Measurements from ENCODE around the gene FATE1. TPM values are rescaled to one million over a fixed set of nuclear protein-coding genes. Genes with fewer than 3 reads are reported as not detected.

FATE1 gene
- total RNA-seq, 1 experiment from 2014 or later: 0.45 TPM

GRCh38 chrX:151734446-151734845 is 18.6 kb downstream of the FATE1 start, which contains the start of gene CNGA2:
Gene CNGA2, plus strand, starts transcription at chrX:151734746. Its CDS starts 3,738 bp downstream, at chrX:151738484.
- Histone ChIP-seq H3K4me3 (ENCODE audit: low read depth, low read length, poor library complexity, severe bottlenecking) (no peak within 1 kb of the TSS), H3K27ac (ENCODE audit: low read depth, low read length, poor library complexity, severe bottlenecking) (no peak within 1 kb of the TSS), H3K27me3 (replicated peaks; ENCODE audit: insufficient read depth, low read depth, low read length, poor library complexity) (peaks cover 12% of the 10 kb centered on the region), H3K36me3 (ENCODE audit: insufficient read depth, low read length, poor library complexity, severe bottlenecking) (no peaks in the 10 kb centered on the region), H3K9me3 (ENCODE audit: low read depth, low read length, poor library complexity, severe bottlenecking) (no peaks in the 10 kb centered on the region), H3K4me1 (ENCODE audit: insufficient read depth, low read length, poor library complexity, severe bottlenecking) (no peaks in the 10 kb centered on the region)
- TF ChIP-seq CTCF (conservative IDR thresholded peaks at IDR 0.05; ENCODE audit: low read depth, low read length) (no peak), EZH2 (IDR thresholded peaks at IDR 0.05; ENCODE audit: borderline replicate concordance, low read depth, low read length, poor library complexity, severe bottlenecking) (no peak)
- no peak for DNase-seq (ENCODE audit: low spot score)
- ChIA-PET CTCF (no interaction called here), POLR2A (ENCODE audit: low non-redundant PET) (no interaction called here)
- BruUV-seq (replicated peaks): no TSS peak
- intact Hi-C loops (cut with micrococcal nuclease; ENCODE audit: unreplicated experiment): no loop called here

- intact Hi-C loops (cut with micrococcal nuclease; ENCODE audit: unreplicated experiment): no loop called here
- CTCF ChIA-PET: no interaction called here
- no peaks in the 10 kb centered on the region for H3K9me3 ChIP-seq (ENCODE audit: low read depth, low read length, poor library complexity, severe bottlenecking)
- H3K4me1 ChIP-seq (ENCODE audit: insufficient read depth, low read length, poor library complexity, severe bottlenecking): no peaks in the 10 kb centered on the region
- POLR2A ChIA-PET (ENCODE audit: low non-redundant PET): no interaction called here
- no peak overlapping the region for H3K27ac ChIP-seq (ENCODE audit: low read depth, low read length, poor library complexity, severe bottlenecking)
- H3K4me3 ChIP-seq (ENCODE audit: low read depth, low read length, poor library complexity, severe bottlenecking): no peak overlapping the region
- peaks cover 12% of the 10 kb centered on the region for H3K27me3 ChIP-seq (replicated peaks; ENCODE audit: insufficient read depth, low read depth, low read length, poor library complexity)
- no TSS peak for BruUV-seq (replicated peaks)
- no peak for TF ChIP-seq EZH2 (IDR thresholded peaks at IDR 0.05; ENCODE audit: borderline replicate concordance, low read depth, low read length, poor library complexity, severe bottlenecking)
- no peak for TF ChIP-seq CTCF (conservative IDR thresholded peaks at IDR 0.05; ENCODE audit: low read depth, low read length)
- H3K36me3 ChIP-seq (ENCODE audit: insufficient read depth, low read length, poor library complexity, severe bottlenecking): no peaks in the 10 kb centered on the region
- no peak for DNase-seq (ENCODE audit: low spot score)
These were observed 19.4 kb downstream of the FATE1 start for GRCh38 chrX:151735219-151735618.

- no peaks in the 10 kb centered on the region for H3K36me3 ChIP-seq (ENCODE audit: insufficient read depth, low read length, poor library complexity, severe bottlenecking)
- intact Hi-C loops (cut with micrococcal nuclease; ENCODE audit: unreplicated experiment): no loop called here
- no peak overlapping the region for H3K4me3 ChIP-seq (ENCODE audit: low read depth, low read length, poor library complexity, severe bottlenecking)
- H3K9me3 ChIP-seq (ENCODE audit: low read depth, low read length, poor library complexity, severe bottlenecking): no peaks in the 10 kb centered on the region
- peaks cover 11% of the 10 kb centered on the region for H3K27me3 ChIP-seq (replicated peaks; ENCODE audit: insufficient read depth, low read depth, low read length, poor library complexity)
- TF ChIP-seq EZH2 (IDR thresholded peaks at IDR 0.05; ENCODE audit: borderline replicate concordance, low read depth, low read length, poor library complexity, severe bottlenecking) (no peak), CTCF (conservative IDR thresholded peaks at IDR 0.05; ENCODE audit: low read depth, low read length) (no peak)
- no TSS peak for BruUV-seq (replicated peaks)
- POLR2A ChIA-PET (ENCODE audit: low non-redundant PET): no interaction called here
- CTCF ChIA-PET: no interaction called here
- no peaks in the 10 kb centered on the region for H3K4me1 ChIP-seq (ENCODE audit: insufficient read depth, low read length, poor library complexity, severe bottlenecking)
- H3K27ac ChIP-seq (ENCODE audit: low read depth, low read length, poor library complexity, severe bottlenecking): no peak overlapping the region
- DNase-seq (ENCODE audit: low spot score): no peak
These were observed 20.9 kb downstream of the FATE1 start for GRCh38 chrX:151736685-151737084.
